CD4-positive, alpha-beta memory T cell (primary cell): ENCODE measurements around the gene HOXD8. TPM values are rescaled to one million over a fixed set of nuclear protein-coding genes. Genes with fewer than 3 reads are reported as not detected.

Source experiments
- CTCF ChIA-PET: fragments of 350-600 bp; sonication (Branson Sonifier 250); formaldehyde crosslinking; loops from one replicate; lab custom pipeline; 2021; ENCODE audit warnings: inconsistent platforms; ENCODE audit not compliant: partially characterized antibody; lab: Charles Lee
- POLR2A ChIA-PET: fragments of 350-600 bp; sonication (Branson Sonifier 250); formaldehyde crosslinking; loops from one replicate; lab custom pipeline; 2021; ENCODE audit not compliant: partially characterized antibody; lab: Charles Lee
- DNase-seq, 5 donors: peaks; one replicate each; pipeline versions ENCODE4 v3.0.0 to v3.0.0-alpha.2; 2020 to 2022; ENCODE audit warnings: mixed read lengths in 1 of 5
- H3K27ac ChIP-seq: one replicate; pipeline ENCODE4 v1.7.0; 2013; ENCODE audit warnings: low read depth, low read length
- H3K27me3 ChIP-seq: 2 replicates; pipeline ENCODE4 v1.7.0; 2013; ENCODE audit warnings: mild to moderate bottlenecking, low read length, moderate library complexity; ENCODE audit not compliant: insufficient read depth
- H3K36me3 ChIP-seq: 2 replicates; pipeline ENCODE4 v1.7.0; 2013; ENCODE audit warnings: mild to moderate bottlenecking, low read length, moderate library complexity; ENCODE audit not compliant: insufficient read depth
- H3K4me1 ChIP-seq: 2 replicates; pipeline ENCODE4 v1.7.0; 2013; ENCODE audit warnings: mild to moderate bottlenecking, low read length, moderate library complexity; ENCODE audit not compliant: insufficient read depth
- H3K4me3 ChIP-seq, 2 donors: one replicate each; pipeline ENCODE4 v1.7.0; 2013; ENCODE audit warnings: low read length in 2 of 2, mild to moderate bottlenecking in 1 of 2
- H3K9me3 ChIP-seq, 2 donors: one replicate each; pipeline ENCODE4 v1.7.0; 2013; ENCODE audit warnings: low read length in 2 of 2, control low read depth in 1 of 2; ENCODE audit not compliant: control insufficient read depth in 1 of 2
- H3K27ac Mint-ChIP-seq, 7 donors: one replicate each; pipeline ENCODE4 v1.8.0; 2020 to 2021; ENCODE audit warnings: mixed read lengths in 7 of 7, mild to moderate bottlenecking in 6 of 7, inconsistent platforms in 3 of 7, moderate library complexity in 3 of 7
- H3K27me3 Mint-ChIP-seq, 2 donors: one replicate each; pipeline ENCODE4 v1.8.0; 2020 to 2021; ENCODE audit warnings: mixed read lengths in 2 of 2
- H3K36me3 Mint-ChIP-seq, 2 donors: one replicate each; pipeline ENCODE4 v1.8.0; 2020 to 2021; ENCODE audit warnings: mixed read lengths in 2 of 2, inconsistent platforms in 1 of 2, mild to moderate bottlenecking in 1 of 2
- H3K4me1 Mint-ChIP-seq, 4 donors: one replicate each; pipeline ENCODE4 v1.8.0; 2020 to 2021; ENCODE audit warnings: mixed read lengths in 4 of 4, mild to moderate bottlenecking in 1 of 4
- H3K4me3 Mint-ChIP-seq, 8 donors: one replicate each; pipeline ENCODE4 v1.8.0; 2020 to 2021; ENCODE audit warnings: mixed read lengths in 8 of 8, mild to moderate bottlenecking in 7 of 8, moderate library complexity in 6 of 8, inconsistent platforms in 3 of 8
- H3K9me3 Mint-ChIP-seq, 8 donors: one replicate each; pipeline ENCODE4 v1.8.0; 2020 to 2021; ENCODE audit warnings: mixed read lengths in 8 of 8, mild to moderate bottlenecking in 5 of 8, inconsistent platforms in 3 of 8, moderate library complexity in 1 of 8
- intact Hi-C: fragments of 100-400 bp; cut with micrococcal nuclease; formaldehyde crosslinking; loops from one replicate; pipeline ENCODE4 v1.15.1; 2023
- polyA plus RNA-seq, 2 donors: library from polyadenylated mRNA; unstranded; fragments of 300-500 nt; fragmentation: Illumina TruSeq; gene quantifications; one replicate each; pipeline ENCODE4 v1.2.3, GENCODE V29; 2021
- total RNA-seq, 2 experiments: library from RNA; stranded (reverse); gene quantifications; one replicate each; pipeline ENCODE4 v1.2.3, GENCODE V29; 2021

The HOXD8 gene
- total and polyA plus RNA-seq, 4 experiments from 2014 or later = not detected

GRCh38 chr2:176099728-176100546, 29.6 kb upstream of the HOXD8 start, which contains the start of gene HOXD12:
Gene HOXD12, plus strand, starts transcription at chr2:176099795. Its CDS starts 7 bp downstream, at chr2:176099802.
- Mint-ChIP-seq H3K27ac (peak within 1 kb of the TSS in 3 of 7 donors; percentile 35 to 80 (median 64)), H3K36me3 (peaks cover 0 to 2% of the 10 kb centered on the region in 2 donors), H3K4me1 (peaks cover 12 to 37% (median 22%) of the 10 kb centered on the region in 4 donors), H3K9me3 (peaks cover 0 to 15% (median 8%) of the 10 kb centered on the region in 8 donors), H3K27me3 (peaks cover 83% of the 10 kb centered on the region in 2 donors), H3K4me3 (peak within 1 kb of the TSS in 4 of 8 donors; percentile 21 to 35 (median 34))
- Histone ChIP-seq H3K27ac (no peak within 1 kb of the TSS), H3K27me3 (peaks cover 83% of the 10 kb centered on the region), H3K4me1 (peaks cover 20% of the 10 kb centered on the region), H3K4me3 (no peak within 1 kb of the TSS), H3K36me3 (no peaks in the 10 kb centered on the region), H3K9me3 (no peaks in the 10 kb centered on the region)
- POLR2A ChIA-PET = interaction anchor here (0.7 kb wide), 1 partner anchor 11 kb away, joined by 3 read pairs; no protein-coding TSS in a partner anchor
- CTCF ChIA-PET = no interaction called here
- DNase-seq = no peak
- intact Hi-C loops = no loop called here

DNA sequence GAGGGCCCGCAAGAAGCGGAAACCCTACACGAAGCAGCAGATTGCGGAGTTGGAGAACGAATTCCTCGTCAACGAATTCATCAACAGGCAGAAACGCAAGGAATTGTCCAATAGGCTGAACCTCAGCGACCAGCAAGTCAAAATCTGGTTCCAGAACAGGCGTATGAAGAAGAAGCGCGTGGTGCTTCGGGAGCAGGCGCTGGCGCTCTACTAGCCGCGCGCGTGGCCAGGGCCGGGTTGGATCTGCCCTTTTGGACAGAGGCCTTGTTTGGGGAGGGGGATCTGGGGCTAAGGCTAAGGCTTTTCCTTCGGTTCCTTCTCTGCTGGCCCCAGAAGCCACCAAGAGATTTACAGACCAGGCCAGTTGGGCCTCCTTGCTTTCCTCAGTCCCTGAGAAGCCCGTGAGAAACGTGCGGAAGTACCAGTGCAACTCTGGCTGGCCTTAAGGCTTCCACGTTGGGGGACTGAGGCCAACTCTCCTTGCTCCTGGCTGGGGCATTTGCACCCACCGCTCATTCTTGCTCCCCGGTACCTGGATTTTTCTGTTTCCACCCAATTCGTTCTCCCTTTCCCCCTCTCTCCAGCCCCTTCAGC, 28.9 kb upstream of the HOXD8 start:
- H3K27me3 ChIP-seq = peaks cover 82% of the 10 kb centered on the region
- Mint-ChIP-seq H3K4me1 (peaks cover 12 to 44% (median 25%) of the 10 kb centered on the region in 4 donors), H3K4me3 (peak overlapping the region in 1 of 8 donors; percentile 35), H3K27ac (peak overlapping the region in 3 of 7 donors; percentile 35 to 64 (median 57)), H3K9me3 (peaks cover 0 to 9% (median 6%) of the 10 kb centered on the region in 8 donors), H3K36me3 (peaks cover 0 to 2% of the 10 kb centered on the region in 2 donors), H3K27me3 (peaks cover 83 to 84% of the 10 kb centered on the region in 2 donors)
- ChIA-PET CTCF (no interaction called here), POLR2A (no interaction called here)
- no peaks in the 10 kb centered on the region for H3K36me3 ChIP-seq
- H3K4me3 ChIP-seq = no peak overlapping the region
- H3K4me1 ChIP-seq = peaks cover 20% of the 10 kb centered on the region
- no peak overlapping the region for H3K27ac ChIP-seq
- no peaks in the 10 kb centered on the region for H3K9me3 ChIP-seq
- no peak for DNase-seq
- intact Hi-C loops = no loop called here

DNA sequence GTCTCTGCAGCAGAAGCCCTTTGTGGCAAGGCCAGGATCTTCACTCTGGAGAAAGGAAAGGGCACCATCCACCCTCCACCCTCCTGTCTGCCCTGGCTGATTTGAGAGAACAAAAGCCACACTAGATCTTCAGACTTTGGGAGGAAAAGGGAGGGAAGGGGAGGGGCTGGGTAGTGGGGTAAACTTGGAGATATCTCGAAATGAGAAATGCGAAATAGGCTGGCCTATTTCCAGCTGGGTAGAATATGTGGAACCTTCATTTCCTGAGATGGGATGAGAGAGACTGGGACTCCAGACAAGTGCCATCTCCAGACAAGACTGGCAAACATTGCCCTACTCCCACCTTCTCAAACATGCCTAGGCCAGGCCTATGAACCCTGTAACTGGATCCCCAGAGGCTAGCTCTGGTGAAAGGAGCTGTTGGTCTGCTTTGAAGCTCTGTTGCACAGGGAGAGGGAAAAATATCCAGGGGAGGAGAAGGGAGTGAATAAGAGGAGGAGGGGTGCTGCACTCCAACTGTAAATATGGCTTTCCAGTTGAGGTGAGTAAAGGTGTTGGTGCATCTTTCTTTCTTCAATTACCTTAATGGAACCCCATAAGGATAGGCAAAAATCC, 28.2 kb upstream of the HOXD8 start:
- H3K4me1 Mint-ChIP-seq = peaks cover 15 to 50% (median 27%) of the 10 kb centered on the region in 4 donors
- CTCF ChIA-PET = interaction anchor here (2.4 kb wide), 1 partner anchor 413 kb away, joined by 6 read pairs; no protein-coding TSS in a partner anchor
- no peak overlapping the region for H3K4me3 Mint-ChIP-seq
- peaks cover 0 to 2% of the 10 kb centered on the region in 2 donors for H3K36me3 Mint-ChIP-seq
- no peak overlapping the region for H3K27ac ChIP-seq
- peak overlapping the region in 3 of 7 donors; percentile 17 to 68 (median 64) for H3K27ac Mint-ChIP-seq
- intact Hi-C loops = no loop called here
- peaks cover 82% of the 10 kb centered on the region for H3K27me3 ChIP-seq
- H3K9me3 Mint-ChIP-seq = peaks cover 0 to 13% (median 4%) of the 10 kb centered on the region in 8 donors
- no peak for DNase-seq
- no peaks in the 10 kb centered on the region for H3K36me3 ChIP-seq
- peaks cover 19% of the 10 kb centered on the region for H3K4me1 ChIP-seq
- H3K9me3 ChIP-seq = no peaks in the 10 kb centered on the region
- POLR2A ChIA-PET = no interaction called here
- no peak overlapping the region for H3K4me3 ChIP-seq
- H3K27me3 Mint-ChIP-seq = peaks cover 84 to 85% of the 10 kb centered on the region in 2 donors

GRCh38 chr2:176101842-176102241, 27.7 kb upstream of the HOXD8 start:
- DNase-seq = no peak
- ChIA-PET POLR2A (no interaction called here), CTCF (interaction anchor here (1.6 to 2.4 kb wide), 2 partner anchors 25 to 414 kb away, joined by 3 to 6 read pairs; no protein-coding TSS in a partner anchor)
- intact Hi-C loops = no loop called here
- H3K4me3 Mint-ChIP-seq = peak overlapping the region in 1 of 8 donors; percentile 5
- H3K9me3 Mint-ChIP-seq = peaks cover 0 to 15% (median 4%) of the 10 kb centered on the region in 8 donors
- peak overlapping the region in 2 of 7 donors; percentile 17 to 64 for H3K27ac Mint-ChIP-seq
- Histone ChIP-seq H3K27me3 (peaks cover 79% of the 10 kb centered on the region), H3K4me1 (peaks cover 18% of the 10 kb centered on the region), H3K4me3 (no peak overlapping the region), H3K27ac (no peak overlapping the region), H3K36me3 (no peaks in the 10 kb centered on the region), H3K9me3 (no peaks in the 10 kb centered on the region)
- H3K4me1 Mint-ChIP-seq = peaks cover 13 to 47% (median 25%) of the 10 kb centered on the region in 4 donors
- peaks cover 0 to 2% of the 10 kb centered on the region in 2 donors for H3K36me3 Mint-ChIP-seq
- H3K27me3 Mint-ChIP-seq = peaks cover 81 to 82% of the 10 kb centered on the region in 2 donors

DNA sequence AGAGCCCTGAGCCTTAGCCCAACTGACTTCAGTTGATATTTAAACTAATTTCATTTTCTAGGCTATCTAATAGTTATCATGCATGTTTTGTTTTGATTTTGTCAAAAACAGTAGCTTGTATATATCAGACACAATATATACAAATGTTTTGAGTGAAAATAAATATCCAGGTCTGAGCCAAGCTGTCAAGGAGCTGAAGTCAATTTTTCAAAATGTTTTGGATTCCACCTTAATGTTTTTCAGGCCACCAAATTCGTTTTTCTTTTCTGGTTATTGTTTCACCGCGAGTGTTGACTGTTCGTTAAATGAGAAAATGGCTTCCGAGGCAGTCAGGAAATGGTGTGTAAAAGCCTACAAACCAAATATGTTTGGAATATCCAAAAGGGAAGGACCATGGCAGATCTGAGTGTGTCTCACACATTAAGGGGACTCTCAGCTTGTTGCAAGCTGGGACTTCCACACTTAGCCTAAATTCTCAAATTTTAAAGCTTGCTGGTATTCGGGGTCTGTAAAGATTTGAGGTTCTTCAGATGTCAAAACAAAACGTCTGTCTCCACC, 27.1 kb upstream of the HOXD8 start:
- Mint-ChIP-seq H3K9me3 (peaks cover 0 to 15% (median 4%) of the 10 kb centered on the region in 8 donors), H3K4me1 (peaks cover 11 to 45% (median 24%) of the 10 kb centered on the region in 4 donors), H3K36me3 (peaks cover 0 to 2% of the 10 kb centered on the region in 2 donors), H3K4me3 (no peak overlapping the region), H3K27ac (peak overlapping the region in 1 of 7 donors; percentile 75), H3K27me3 (peaks cover 80 to 82% of the 10 kb centered on the region in 2 donors)
- peaks cover 79% of the 10 kb centered on the region for H3K27me3 ChIP-seq
- ChIA-PET CTCF (interaction anchor here (1.6 to 2.4 kb wide), 2 partner anchors 25 to 415 kb away, joined by 3 to 6 read pairs; no protein-coding TSS in a partner anchor), POLR2A (no interaction called here)
- no peak overlapping the region for H3K4me3 ChIP-seq
- intact Hi-C loops = no loop called here
- no peak overlapping the region for H3K27ac ChIP-seq
- no peaks in the 10 kb centered on the region for H3K9me3 ChIP-seq
- H3K36me3 ChIP-seq = no peaks in the 10 kb centered on the region
- peaks cover 12% of the 10 kb centered on the region for H3K4me1 ChIP-seq
- DNase-seq = no peak

DNA sequence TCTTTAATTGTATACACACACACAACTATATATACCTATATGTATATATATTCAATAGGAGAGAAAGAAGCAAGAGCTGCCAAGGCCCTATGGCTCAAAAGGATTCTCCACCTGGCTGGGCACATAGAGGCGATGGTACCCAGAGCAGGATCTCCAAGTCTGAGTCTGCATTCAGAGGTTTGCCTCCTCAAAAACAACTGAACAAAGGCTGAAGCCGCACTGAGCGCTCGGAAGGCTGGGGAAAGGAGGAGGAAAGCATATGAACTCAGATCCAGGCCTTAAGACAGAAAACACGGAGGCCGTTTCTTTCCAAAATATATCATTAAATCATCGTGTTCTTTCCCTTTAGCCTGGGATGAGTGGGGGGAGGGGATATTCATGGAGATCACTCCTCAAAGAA, 26.3 kb upstream of the HOXD8 start:
- DNase-seq = no peak
- no peaks in the 10 kb centered on the region for H3K36me3 Mint-ChIP-seq
- no peak overlapping the region for H3K4me3 Mint-ChIP-seq
- no peaks in the 10 kb centered on the region for H3K9me3 ChIP-seq
- peaks cover 6 to 37% (median 19%) of the 10 kb centered on the region in 4 donors for H3K4me1 Mint-ChIP-seq
- H3K27ac Mint-ChIP-seq = peak overlapping the region in 1 of 7 donors; percentile 75
- no peak overlapping the region for H3K27ac ChIP-seq
- ChIA-PET POLR2A (no interaction called here), CTCF (interaction anchor here (1.6 to 2.4 kb wide), 2 partner anchors 24 to 415 kb away, joined by 3 to 6 read pairs; no protein-coding TSS in a partner anchor)
- H3K4me1 ChIP-seq = peaks cover 4% of the 10 kb centered on the region
- peaks cover 0 to 13% (median 4%) of the 10 kb centered on the region in 8 donors for H3K9me3 Mint-ChIP-seq
- peaks cover 73 to 74% of the 10 kb centered on the region in 2 donors for H3K27me3 Mint-ChIP-seq
- H3K27me3 ChIP-seq = peaks cover 71% of the 10 kb centered on the region
- H3K4me3 ChIP-seq = no peak overlapping the region
- intact Hi-C loops = no loop called here
- H3K36me3 ChIP-seq = no peaks in the 10 kb centered on the region
